ENCODE measurements around the gene RPLP1.

Gene RPLP1

DNA sequence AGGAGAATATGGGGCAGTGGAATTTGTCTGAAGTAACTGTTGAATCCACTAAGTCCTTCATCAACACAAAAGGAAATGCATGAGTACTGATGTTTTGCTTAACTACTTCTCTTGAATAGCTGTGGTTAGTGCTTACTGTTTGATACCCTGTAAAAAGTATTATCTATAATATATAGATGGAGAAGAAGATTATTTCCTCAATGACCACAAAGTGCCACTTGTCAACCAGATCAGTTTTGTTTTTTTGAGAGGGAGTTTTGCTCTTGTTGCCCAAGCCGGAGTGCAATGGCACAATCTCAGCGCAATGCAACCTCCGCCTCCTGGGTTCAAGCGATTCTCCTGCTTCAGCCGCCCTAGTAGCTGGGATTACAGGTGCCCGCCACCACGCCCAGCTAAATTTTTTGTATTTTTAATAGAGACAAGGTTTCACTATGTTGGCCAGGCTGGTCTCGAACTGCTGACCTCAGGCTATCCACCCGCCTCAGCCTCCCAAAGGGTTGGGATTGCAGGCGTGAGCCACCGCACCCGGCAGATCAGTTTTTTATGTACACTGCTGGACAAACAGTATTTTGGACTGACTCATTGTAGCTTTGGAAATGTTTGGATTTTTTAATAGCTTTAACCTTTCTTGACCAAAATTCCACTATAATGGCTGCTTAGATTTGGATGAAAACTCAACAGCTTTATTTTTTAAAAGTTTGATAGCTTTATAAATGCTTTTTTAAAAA, 1.5 kb upstream of the RPLP1 start:
- H3K4me3 ChIP-seq (ENCODE audit: low read length) = no peak overlapping the region
- TF ChIP-seq CTCF (IDR thresholded peaks at IDR 0.05; ENCODE audit: insufficient read depth, low read depth, low read length, missing control alignments) = no peak
- no peak for DNase-seq (ENCODE audit: low read depth)

DNA sequence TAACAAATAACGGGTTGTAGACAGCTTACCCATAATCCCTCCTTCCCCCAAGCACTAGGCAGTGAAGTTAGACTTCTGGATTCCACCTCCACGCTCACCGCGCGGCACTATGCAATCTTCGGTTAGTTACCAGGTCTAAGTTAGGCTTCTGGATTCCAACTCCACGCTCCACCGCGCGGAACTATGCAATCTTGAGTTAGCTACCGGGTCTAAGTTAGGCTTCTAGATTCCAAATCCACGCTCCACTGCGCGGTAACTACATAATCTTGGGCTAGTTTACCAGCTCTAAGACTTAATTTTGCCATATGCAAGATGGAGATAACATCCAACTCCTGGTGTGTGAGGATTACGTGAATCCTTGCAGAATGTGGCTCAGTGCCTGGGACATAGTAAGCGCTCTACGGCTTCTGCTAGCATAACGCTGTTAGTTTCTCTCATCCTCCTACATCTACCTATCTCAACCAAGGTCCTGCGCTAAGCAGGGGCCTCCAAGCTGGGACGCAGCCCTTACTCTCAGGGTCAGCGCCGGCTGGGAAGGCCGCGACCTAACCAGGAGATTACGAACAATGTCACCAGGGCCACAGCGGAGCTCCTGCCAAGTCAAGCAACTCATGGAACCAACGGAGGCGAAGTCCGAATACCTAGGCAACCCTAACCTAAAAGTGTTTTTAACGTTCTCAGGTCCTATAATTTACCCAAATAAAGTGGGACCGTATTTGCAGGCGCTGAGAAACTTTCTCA, 497 bp upstream of the RPLP1 start:
- no peak for TF ChIP-seq CTCF (IDR thresholded peaks at IDR 0.05; ENCODE audit: insufficient read depth, low read depth, low read length, missing control alignments)
- H3K4me3 ChIP-seq (ENCODE audit: low read length) = peak overlapping the region; percentile 79
- peak; percentile 45 for DNase-seq (ENCODE audit: low read depth)

DNA sequence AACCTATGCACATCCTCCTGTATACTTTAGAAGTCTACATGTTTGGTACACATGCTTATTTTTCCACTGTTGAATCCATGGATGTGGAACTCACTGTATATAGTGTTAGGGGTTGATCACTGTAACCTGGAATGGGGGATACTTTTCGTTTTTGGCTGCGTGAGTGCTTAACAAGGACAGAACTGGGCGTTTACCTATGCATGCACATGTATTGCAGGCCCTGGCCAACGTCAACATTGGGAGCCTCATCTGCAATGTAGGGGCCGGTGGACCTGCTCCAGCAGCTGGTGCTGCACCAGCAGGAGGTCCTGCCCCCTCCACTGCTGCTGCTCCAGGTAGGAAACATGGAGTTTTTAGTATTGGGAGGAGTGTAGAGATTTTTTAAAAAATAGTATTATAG, 2.3 kb downstream of the RPLP1 start:
- no peak for DNase-seq (ENCODE audit: low read depth)
- H3K4me3 ChIP-seq (ENCODE audit: low read length) = peak overlapping the region; percentile 79
- no peak for TF ChIP-seq CTCF (IDR thresholded peaks at IDR 0.05; ENCODE audit: insufficient read depth, low read depth, low read length, missing control alignments)

GRCh38 chr15:69456208-69457166, 3.9 kb downstream of the RPLP1 start:
- no peak overlapping the region for H3K4me3 ChIP-seq (ENCODE audit: low read length)
- DNase-seq (ENCODE audit: low read depth) = no peak
- no peak for TF ChIP-seq CTCF (IDR thresholded peaks at IDR 0.05; ENCODE audit: insufficient read depth, low read depth, low read length, missing control alignments)

DNA sequence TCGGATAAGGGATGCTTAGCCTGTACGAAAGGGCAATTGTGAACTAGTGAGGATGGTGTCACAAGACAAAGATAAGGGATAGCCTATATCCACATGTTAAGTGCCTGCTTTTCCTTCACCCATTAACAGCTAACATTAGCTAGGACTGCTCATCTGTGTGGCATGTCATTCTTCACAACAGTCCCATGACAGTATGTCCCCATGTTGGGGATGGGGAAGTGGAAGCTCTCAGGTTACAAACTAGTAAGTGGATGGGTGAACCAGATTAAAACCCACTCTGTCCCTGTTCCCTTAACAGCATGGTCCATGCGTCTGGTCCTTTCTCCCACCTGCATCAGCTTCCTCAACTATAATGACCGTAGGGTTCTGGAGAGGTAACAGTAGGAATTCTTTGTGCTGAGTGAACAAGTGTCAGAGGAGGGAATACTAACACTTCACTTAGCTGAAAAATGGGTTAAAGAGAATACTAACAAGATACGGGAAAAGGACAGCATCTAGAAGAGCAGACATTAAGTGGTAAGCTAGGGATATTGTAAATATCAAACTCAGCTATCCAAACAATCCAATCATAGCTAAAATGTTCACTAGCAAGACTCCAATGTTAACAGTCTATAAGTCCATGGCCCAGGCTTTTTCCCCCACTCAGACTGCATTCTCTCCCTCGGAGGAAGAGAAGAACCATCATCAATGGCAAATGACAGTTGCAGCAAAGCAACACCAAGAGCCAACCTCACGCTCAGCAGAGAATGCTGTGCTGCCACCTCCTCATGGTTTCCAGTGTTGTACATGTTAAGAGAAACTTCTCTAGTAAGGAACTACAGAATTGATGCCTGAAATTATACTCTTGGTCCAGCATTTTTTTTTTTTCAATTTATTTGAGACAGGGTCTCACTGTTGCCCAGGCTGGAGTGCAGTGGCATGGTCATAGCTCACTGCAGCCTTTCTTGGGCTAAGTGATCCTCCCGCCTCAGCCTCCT, 5.0 kb downstream of the RPLP1 start:
- TF ChIP-seq CTCF (IDR thresholded peaks at IDR 0.05; ENCODE audit: insufficient read depth, low read depth, low read length, missing control alignments) = no peak
- peak; percentile 16 for DNase-seq (ENCODE audit: low read depth)
- no peak overlapping the region for H3K4me3 ChIP-seq (ENCODE audit: low read length)

DNA sequence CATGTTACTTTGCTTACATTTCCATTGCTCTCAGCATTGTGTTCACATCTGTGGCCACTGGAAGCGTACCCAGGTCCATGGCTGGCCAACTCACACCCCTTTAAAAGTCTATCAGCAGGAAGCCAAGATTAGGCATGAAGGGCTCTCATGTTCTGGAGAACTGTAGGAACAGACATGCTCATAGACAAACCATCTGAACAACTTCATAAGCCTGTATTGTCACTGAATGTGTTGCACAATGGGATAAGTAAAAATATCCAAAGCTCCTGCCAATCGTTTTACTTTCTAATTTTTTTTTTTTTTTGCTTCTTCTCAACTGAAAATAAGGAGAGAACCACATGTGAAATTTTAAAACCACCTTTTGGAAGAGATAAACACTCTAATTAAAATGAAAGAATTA, 6.4 kb downstream of the RPLP1 start:
- DNase-seq (ENCODE audit: low read depth) = no peak
- H3K4me3 ChIP-seq (ENCODE audit: low read length) = no peak overlapping the region
- TF ChIP-seq CTCF (IDR thresholded peaks at IDR 0.05; ENCODE audit: insufficient read depth, low read depth, low read length, missing control alignments) = no peak
